ENCODE results near the gene BCCIP.

Gene BCCIP

DNA sequence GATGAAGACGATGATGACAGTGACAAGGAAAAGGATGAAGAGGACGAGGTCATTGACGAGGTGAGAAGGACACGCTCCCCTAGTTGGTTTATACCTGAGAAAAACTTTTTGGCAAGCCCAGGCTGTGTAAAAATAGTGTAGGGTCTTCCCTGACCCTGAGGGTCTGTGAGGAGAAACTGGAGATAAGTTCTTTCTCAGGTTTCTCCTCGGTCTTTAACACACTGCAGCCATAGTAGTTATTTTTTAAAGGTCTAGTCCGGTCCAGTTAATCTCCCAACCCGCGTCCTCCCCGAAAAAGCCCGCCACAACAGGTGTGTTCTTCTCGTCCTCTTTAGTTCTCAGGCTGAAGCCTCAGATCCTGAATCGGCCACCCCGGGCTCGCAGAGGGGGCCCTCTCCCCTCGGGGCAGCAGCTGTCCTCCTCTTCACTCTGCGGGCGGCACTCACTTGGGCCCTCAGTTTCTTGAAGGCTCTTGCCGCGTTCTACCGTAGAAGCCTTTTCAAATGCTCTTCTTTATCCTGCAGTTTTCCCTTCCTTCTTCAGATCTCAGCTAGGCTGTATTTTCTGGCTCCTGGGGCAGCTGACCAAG lies 411 bp downstream of the BCCIP start:
- H3K27ac ChIP-seq (ENCODE audit: low read depth, low read length): peak overlapping the region; percentile 60
- no peaks in the 10 kb centered on the region for H3K9me2 ChIP-seq (replicated peaks; ENCODE audit: control insufficient read depth, low read length)
- peaks cover 31% of the 10 kb centered on the region for H3K4me1 ChIP-seq (ENCODE audit: control insufficient read depth, low read length)
- no peaks in the 10 kb centered on the region for H3F3A ChIP-seq (ENCODE audit: control insufficient read depth, insufficient read depth)
- peak overlapping the region; percentile 84 for H3K4me3 ChIP-seq (ENCODE audit: low read length)
- no peaks in the 10 kb centered on the region for H3K27me3 ChIP-seq (ENCODE audit: control insufficient read depth, low read length)
- H3K4me2 ChIP-seq (ENCODE audit: low read length): peak overlapping the region; percentile 84
- TF ChIP-seq, protein P1, sequence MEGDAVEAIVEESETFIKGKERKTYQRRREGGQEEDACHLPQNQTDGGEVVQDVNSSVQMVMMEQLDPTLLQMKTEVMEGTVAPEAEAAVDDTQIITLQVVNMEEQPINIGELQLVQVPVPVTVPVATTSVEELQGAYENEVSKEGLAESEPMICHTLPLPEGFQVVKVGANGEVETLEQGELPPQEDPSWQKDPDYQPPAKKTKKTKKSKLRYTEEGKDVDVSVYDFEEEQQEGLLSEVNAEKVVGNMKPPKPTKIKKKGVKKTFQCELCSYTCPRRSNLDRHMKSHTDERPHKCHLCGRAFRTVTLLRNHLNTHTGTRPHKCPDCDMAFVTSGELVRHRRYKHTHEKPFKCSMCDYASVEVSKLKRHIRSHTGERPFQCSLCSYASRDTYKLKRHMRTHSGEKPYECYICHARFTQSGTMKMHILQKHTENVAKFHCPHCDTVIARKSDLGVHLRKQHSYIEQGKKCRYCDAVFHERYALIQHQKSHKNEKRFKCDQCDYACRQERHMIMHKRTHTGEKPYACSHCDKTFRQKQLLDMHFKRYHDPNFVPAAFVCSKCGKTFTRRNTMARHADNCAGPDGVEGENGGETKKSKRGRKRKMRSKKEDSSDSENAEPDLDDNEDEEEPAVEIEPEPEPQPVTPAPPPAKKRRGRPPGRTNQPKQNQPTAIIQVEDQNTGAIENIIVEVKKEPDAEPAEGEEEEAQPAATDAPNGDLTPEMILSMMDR (IDR thresholded peaks at IDR 0.05; ENCODE audit: low read depth, low read length, poor library complexity, severe bottlenecking): no peak
- TF ChIP-seq EZH2phosphoT487 (IDR thresholded peaks at IDR 0.05; ENCODE audit: borderline replicate concordance, low read length): no peak
- H4K20me1 ChIP-seq (ENCODE audit: control insufficient read depth, insufficient read depth, low read depth, low read length): peaks cover 16% of the 10 kb centered on the region; the same call in 1 of the 2 replicates
- H3K36me3 ChIP-seq (ENCODE audit: control insufficient read depth, low read length): peaks cover 65% of the 10 kb centered on the region
- H3K9me3 ChIP-seq (ENCODE audit: control insufficient read depth, insufficient read depth, low read length): no peaks in the 10 kb centered on the region
- H3K79me2 ChIP-seq (ENCODE audit: control insufficient read depth, low read length): peaks cover 81% of the 10 kb centered on the region

DNA sequence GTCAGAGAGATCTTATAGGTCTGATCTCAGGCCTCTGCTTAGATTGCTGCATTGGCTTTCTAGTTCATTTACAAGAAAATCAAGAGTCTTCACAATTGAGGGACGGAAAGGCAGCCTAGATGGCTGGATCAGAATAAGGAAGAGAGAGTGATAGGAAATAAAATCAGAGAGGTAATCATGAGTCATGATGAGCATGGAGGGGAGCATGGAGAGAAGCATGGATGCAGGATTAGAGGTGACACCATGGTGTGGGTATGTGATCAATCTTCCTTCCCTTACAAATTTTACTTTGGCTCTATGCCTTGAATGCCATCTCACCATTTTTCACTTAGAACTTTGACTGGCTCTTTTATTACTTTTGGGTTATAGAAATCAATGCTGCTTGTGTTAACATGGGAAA lies 1.4 kb downstream of the BCCIP start:
- Histone ChIP-seq H3K4me1 (ENCODE audit: control insufficient read depth, low read length) (peaks cover 31% of the 10 kb centered on the region), H3K9me3 (ENCODE audit: control insufficient read depth, insufficient read depth, low read length) (no peaks in the 10 kb centered on the region), H3F3A (ENCODE audit: control insufficient read depth, insufficient read depth) (no peaks in the 10 kb centered on the region), H3K4me3 (ENCODE audit: low read length) (peak overlapping the region; percentile 84), H3K27ac (ENCODE audit: low read depth, low read length) (no peak overlapping the region), H3K79me2 (ENCODE audit: control insufficient read depth, low read length) (peaks cover 87% of the 10 kb centered on the region), H3K4me2 (ENCODE audit: low read length) (peak overlapping the region; percentile 84), H4K20me1 (ENCODE audit: control insufficient read depth, insufficient read depth, low read depth, low read length) (peaks cover 16% of the 10 kb centered on the region; the same call in 1 of the 2 replicates), H3K9me2 (replicated peaks; ENCODE audit: control insufficient read depth, low read length) (no peaks in the 10 kb centered on the region), H3K27me3 (ENCODE audit: control insufficient read depth, low read length) (no peaks in the 10 kb centered on the region), H3K36me3 (ENCODE audit: control insufficient read depth, low read length) (peaks cover 75% of the 10 kb centered on the region)
- TF ChIP-seq, protein P1 (IDR thresholded peaks at IDR 0.05; ENCODE audit: low read depth, low read length, poor library complexity, severe bottlenecking): no peak
- no peak for TF ChIP-seq EZH2phosphoT487 (IDR thresholded peaks at IDR 0.05; ENCODE audit: borderline replicate concordance, low read length)

DNA sequence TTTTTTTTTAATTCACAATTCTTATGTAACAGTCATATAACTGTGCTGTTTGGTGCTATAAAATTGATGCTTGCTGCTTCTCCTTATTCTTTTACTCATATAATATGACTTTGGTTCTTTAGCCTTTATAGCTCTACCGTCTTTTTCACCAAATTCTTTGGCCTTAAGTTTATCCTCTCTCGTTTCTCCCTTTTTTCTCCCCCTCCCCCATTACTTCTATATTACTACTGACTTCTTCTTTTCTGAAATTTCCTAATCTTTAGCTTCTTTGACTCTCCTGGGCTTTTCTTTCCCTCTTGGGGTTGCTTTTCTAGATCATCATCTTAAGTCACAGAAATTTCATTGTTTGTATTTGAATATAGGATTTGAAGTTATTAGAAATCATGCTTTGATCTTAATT lies 3.8 kb downstream of the BCCIP start:
- H3K9me2 ChIP-seq (replicated peaks; ENCODE audit: control insufficient read depth, low read length): no peaks in the 10 kb centered on the region
- no peak overlapping the region for H3K27ac ChIP-seq (ENCODE audit: low read depth, low read length)
- H3K4me2 ChIP-seq (ENCODE audit: low read length): no peak overlapping the region
- H3K4me3 ChIP-seq (ENCODE audit: low read length): no peak overlapping the region
- no peaks in the 10 kb centered on the region for H3K27me3 ChIP-seq (ENCODE audit: control insufficient read depth, low read length)
- H3K79me2 ChIP-seq (ENCODE audit: control insufficient read depth, low read length): peaks cover 76% of the 10 kb centered on the region
- H4K20me1 ChIP-seq (ENCODE audit: control insufficient read depth, insufficient read depth, low read depth, low read length): peaks cover 16% of the 10 kb centered on the region; the same call in 1 of the 2 replicates
- no peak for TF ChIP-seq EZH2phosphoT487 (IDR thresholded peaks at IDR 0.05; ENCODE audit: borderline replicate concordance, low read length)
- TF ChIP-seq, protein P1 (IDR thresholded peaks at IDR 0.05; ENCODE audit: low read depth, low read length, poor library complexity, severe bottlenecking): no peak
- H3K9me3 ChIP-seq (ENCODE audit: control insufficient read depth, insufficient read depth, low read length): no peaks in the 10 kb centered on the region
- H3F3A ChIP-seq (ENCODE audit: control insufficient read depth, insufficient read depth): no peaks in the 10 kb centered on the region
- peaks cover 88% of the 10 kb centered on the region for H3K36me3 ChIP-seq (ENCODE audit: control insufficient read depth, low read length)
- peaks cover 19% of the 10 kb centered on the region for H3K4me1 ChIP-seq (ENCODE audit: control insufficient read depth, low read length)

All from DOHH2 (cell line).